ENCODE results near the gene FGL2.
"Not testable (repeated sequence)": the region's sequence is repeated elsewhere in the genome, so short reads cannot be mapped to it uniquely, and the experiment has no call there.

Gene FGL2

GRCh38 chr7:77217474-77218185, 18.0 kb upstream of the FGL2 start:
- in situ Hi-C loops (cut with MboI; ENCODE audit: low sequenced_read_pairs): no loop called here

GRCh38 chr7:77216181-77216845, 16.7 kb upstream of the FGL2 start:
- in situ Hi-C loops (cut with MboI; ENCODE audit: low sequenced_read_pairs): no loop called here

GRCh38 chr7:77209479-77210139, 10.0 kb upstream of the FGL2 start:
- in situ Hi-C loops (cut with MboI; ENCODE audit: low sequenced_read_pairs): no loop called here

GRCh38 chr7:77208416-77208815, 8.8 kb upstream of the FGL2 start:
- in situ Hi-C loops (cut with MboI; ENCODE audit: low sequenced_read_pairs): no loop called here

GRCh38 chr7:77205706-77206105, 6.1 kb upstream of the FGL2 start:
- in situ Hi-C loops (cut with MboI; ENCODE audit: low sequenced_read_pairs): no loop called here

GRCh38 chr7:77202481-77202976, 2.9 kb upstream of the FGL2 start:
- in situ Hi-C loops (cut with MboI; ENCODE audit: low sequenced_read_pairs): no loop called here

- in situ Hi-C loops (cut with MboI; ENCODE audit: low sequenced_read_pairs): no loop called here
These were observed 923 bp upstream of the FGL2 start for GRCh38 chr7:77200542-77200941.

- in situ Hi-C loops (cut with MboI; ENCODE audit: low sequenced_read_pairs): no loop called here
These were observed 2.5 kb downstream of the FGL2 start for GRCh38 chr7:77197141-77197540.

- in situ Hi-C loops (cut with MboI; ENCODE audit: low sequenced_read_pairs): no loop called here
These were observed 10.7 kb downstream of the FGL2 start for GRCh38 chr7:77188731-77189437.

GRCh38 chr7:77185866-77186265, 13.8 kb downstream of the FGL2 start:
- in situ Hi-C loops (cut with MboI; ENCODE audit: low sequenced_read_pairs): no loop called here

GRCh38 chr7:77184990-77185389, 14.6 kb downstream of the FGL2 start:
- in situ Hi-C loops (cut with MboI; ENCODE audit: low sequenced_read_pairs): no loop called here

- in situ Hi-C loops (cut with MboI; ENCODE audit: low sequenced_read_pairs): no loop called here
These were observed 15.2 kb downstream of the FGL2 start for GRCh38 chr7:77184463-77184862.

GRCh38 chr7:77182261-77182660, 17.4 kb downstream of the FGL2 start:
- in situ Hi-C loops (cut with MboI; ENCODE audit: low sequenced_read_pairs): no loop called here

- in situ Hi-C loops (cut with MboI; ENCODE audit: low sequenced_read_pairs): no loop called here
These were observed 17.9 kb downstream of the FGL2 start for GRCh38 chr7:77181734-77182133.

- in situ Hi-C loops (cut with MboI; ENCODE audit: low sequenced_read_pairs): no loop called here
These were observed 18.5 kb downstream of the FGL2 start for GRCh38 chr7:77181015-77181595.

- in situ Hi-C loops (cut with MboI; ENCODE audit: low sequenced_read_pairs): not testable (repeated sequence)
These were observed 21.6 kb downstream of the FGL2 start for GRCh38 chr7:77178024-77178423.

- in situ Hi-C loops (cut with MboI; ENCODE audit: low sequenced_read_pairs): not testable (repeated sequence)
These were observed 22.2 kb downstream of the FGL2 start for GRCh38 chr7:77177321-77177904.

- in situ Hi-C loops (cut with MboI; ENCODE audit: low sequenced_read_pairs): not testable (repeated sequence)
These were observed 24.3 kb downstream of the FGL2 start for GRCh38 chr7:77175274-77175800.

GRCh38 chr7:77174418-77174817, 25.2 kb downstream of the FGL2 start:
- in situ Hi-C loops (cut with MboI; ENCODE audit: low sequenced_read_pairs): not testable (repeated sequence)

- in situ Hi-C loops (cut with MboI; ENCODE audit: low sequenced_read_pairs): not testable (repeated sequence)
These were observed 27.0 kb downstream of the FGL2 start for GRCh38 chr7:77172437-77173172.

All from HL-60/S4 (cell line).